T-helper 1 cell treated with Interleukin-12 subunit alpha and Interleukin-12 subunit beta and Interleukin-4 antibody, amounts not matched to agents 30 μg/mL and 1 μg/mL, for 36 hours (primary cell): ENCODE results near the gene PFKP.

ENCODE experiments used
- H3K27ac Mint-ChIP-seq: one replicate; pipeline ENCODE4 v1.8.0; 2021; ENCODE audit warnings: mild to moderate bottlenecking, mixed read lengths
- H3K27me3 Mint-ChIP-seq: one replicate; pipeline ENCODE4 v1.8.0; 2021; ENCODE audit warnings: low read depth, mixed read lengths
- H3K36me3 Mint-ChIP-seq: one replicate; pipeline ENCODE4 v1.8.0; 2021; ENCODE audit warnings: low read depth, mixed read lengths
- H3K4me1 Mint-ChIP-seq: one replicate; pipeline ENCODE4 v1.8.0; 2021; ENCODE audit warnings: low read depth, mixed read lengths
- H3K4me3 Mint-ChIP-seq: one replicate; pipeline ENCODE4 v1.8.0; 2021; ENCODE audit warnings: mild to moderate bottlenecking, moderate library complexity, mixed read lengths
- H3K9me3 Mint-ChIP-seq: one replicate; pipeline ENCODE4 v1.8.0; 2021; ENCODE audit warnings: mixed read lengths

Gene PFKP

GRCh38 chr10:3145366-3145765, 78.0 kb downstream of the PFKP start:
- H3K27me3 Mint-ChIP-seq: no peaks in the 10 kb centered on the region
- no peak overlapping the region for H3K27ac Mint-ChIP-seq
- no peaks in the 10 kb centered on the region for H3K9me3 Mint-ChIP-seq
- no peak overlapping the region for H3K4me3 Mint-ChIP-seq
- peaks cover 2% of the 10 kb centered on the region for H3K4me1 Mint-ChIP-seq
- peaks cover 50% of the 10 kb centered on the region for H3K36me3 Mint-ChIP-seq

DNA sequence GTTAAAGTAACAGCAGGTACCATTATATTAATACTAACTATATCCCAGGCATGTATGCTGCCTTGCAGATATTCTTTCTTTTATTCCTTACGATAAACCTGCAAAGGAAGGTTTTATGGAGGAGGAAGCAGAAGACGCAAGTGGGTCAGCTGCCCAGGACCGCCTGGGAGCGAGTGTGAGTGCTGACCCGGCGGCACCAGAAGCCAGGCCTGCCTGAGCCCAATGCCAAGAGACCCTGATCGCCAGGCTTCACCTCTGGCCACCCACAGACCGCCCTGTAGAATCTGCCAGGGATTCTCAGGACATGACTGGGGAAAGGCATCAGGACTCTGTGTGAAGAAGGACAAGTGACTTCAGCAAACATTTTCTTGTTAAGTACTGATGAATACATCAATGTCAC, 78.9 kb downstream of the PFKP start:
- Mint-ChIP-seq H3K36me3 (peaks cover 54% of the 10 kb centered on the region), H3K4me1 (peaks cover 2% of the 10 kb centered on the region), H3K27me3 (no peaks in the 10 kb centered on the region), H3K27ac (no peak overlapping the region), H3K4me3 (no peak overlapping the region), H3K9me3 (no peaks in the 10 kb centered on the region)

- H3K36me3 Mint-ChIP-seq: peaks cover 50% of the 10 kb centered on the region
- no peak overlapping the region for H3K4me3 Mint-ChIP-seq
- no peaks in the 10 kb centered on the region for H3K9me3 Mint-ChIP-seq
- peaks cover 1% of the 10 kb centered on the region for H3K4me1 Mint-ChIP-seq
- H3K27me3 Mint-ChIP-seq: no peaks in the 10 kb centered on the region
- no peak overlapping the region for H3K27ac Mint-ChIP-seq
These were observed 79.9 kb downstream of the PFKP start for GRCh38 chr10:3147117-3147820.

DNA sequence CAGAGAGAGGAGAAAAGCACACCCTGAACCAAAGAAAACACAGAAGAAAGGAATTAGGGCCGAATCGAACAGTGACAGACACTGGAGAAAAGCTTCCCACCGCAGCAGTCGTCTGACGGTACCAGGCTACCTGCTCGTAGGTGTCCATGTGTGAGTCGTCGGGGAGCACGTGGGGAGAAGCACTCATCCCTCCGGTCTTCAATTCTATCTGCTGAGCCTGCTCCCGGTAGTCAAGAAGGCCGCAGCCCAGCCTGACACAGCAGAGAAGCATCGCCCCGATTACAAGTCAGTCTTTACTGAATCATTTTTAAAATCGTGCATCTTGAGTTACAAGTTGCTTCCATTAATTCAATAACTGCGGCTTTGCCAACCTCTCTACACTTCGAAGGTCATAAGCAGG, 80.7 kb downstream of the PFKP start:
- no peaks in the 10 kb centered on the region for H3K27me3 Mint-ChIP-seq
- H3K27ac Mint-ChIP-seq: no peak overlapping the region
- peaks cover 8% of the 10 kb centered on the region for H3K4me1 Mint-ChIP-seq
- H3K36me3 Mint-ChIP-seq: peaks cover 54% of the 10 kb centered on the region
- H3K9me3 Mint-ChIP-seq: no peaks in the 10 kb centered on the region
- no peak overlapping the region for H3K4me3 Mint-ChIP-seq

DNA sequence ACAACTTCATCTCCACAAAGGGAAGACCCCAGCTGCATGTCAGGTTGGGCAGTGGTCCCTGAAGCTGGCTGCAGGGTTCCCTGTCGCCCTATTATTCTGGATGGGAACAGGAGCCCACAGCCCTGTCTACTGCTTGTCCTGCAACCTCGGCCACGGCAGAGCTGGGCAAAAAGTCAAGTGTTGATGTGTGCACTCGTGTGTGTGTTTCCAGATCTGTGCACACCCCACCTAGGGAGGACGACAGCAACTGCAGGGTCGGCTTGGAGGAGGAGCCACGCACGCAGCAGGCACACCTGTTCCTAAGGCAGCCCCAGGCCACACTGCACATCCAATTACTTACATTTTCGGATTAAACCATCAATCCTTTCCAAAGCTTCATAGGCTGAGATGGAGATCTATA, 81.6 kb downstream of the PFKP start:
- Mint-ChIP-seq H3K27me3 (no peaks in the 10 kb centered on the region), H3K36me3 (peaks cover 53% of the 10 kb centered on the region), H3K4me1 (peaks cover 8% of the 10 kb centered on the region), H3K9me3 (no peaks in the 10 kb centered on the region), H3K4me3 (no peak overlapping the region), H3K27ac (no peak overlapping the region)

- peaks cover 8% of the 10 kb centered on the region for H3K4me1 Mint-ChIP-seq
- no peak overlapping the region for H3K27ac Mint-ChIP-seq
- no peaks in the 10 kb centered on the region for H3K9me3 Mint-ChIP-seq
- H3K4me3 Mint-ChIP-seq: no peak overlapping the region
- no peaks in the 10 kb centered on the region for H3K27me3 Mint-ChIP-seq
- H3K36me3 Mint-ChIP-seq: peaks cover 55% of the 10 kb centered on the region
These were observed 82.6 kb downstream of the PFKP start for GRCh38 chr10:3149918-3150317.

GRCh38 chr10:3150366-3150765, 83.0 kb downstream of the PFKP start:
- H3K9me3 Mint-ChIP-seq: no peaks in the 10 kb centered on the region
- peaks cover 8% of the 10 kb centered on the region for H3K4me1 Mint-ChIP-seq
- H3K27me3 Mint-ChIP-seq: no peaks in the 10 kb centered on the region
- H3K36me3 Mint-ChIP-seq: peaks cover 55% of the 10 kb centered on the region
- no peak overlapping the region for H3K4me3 Mint-ChIP-seq
- H3K27ac Mint-ChIP-seq: no peak overlapping the region

- H3K27ac Mint-ChIP-seq: no peak overlapping the region
- no peaks in the 10 kb centered on the region for H3K9me3 Mint-ChIP-seq
- peaks cover 55% of the 10 kb centered on the region for H3K36me3 Mint-ChIP-seq
- H3K4me3 Mint-ChIP-seq: no peak overlapping the region
- H3K27me3 Mint-ChIP-seq: no peaks in the 10 kb centered on the region
- peaks cover 8% of the 10 kb centered on the region for H3K4me1 Mint-ChIP-seq
These were observed 83.6 kb downstream of the PFKP start for GRCh38 chr10:3150961-3151360.

DNA sequence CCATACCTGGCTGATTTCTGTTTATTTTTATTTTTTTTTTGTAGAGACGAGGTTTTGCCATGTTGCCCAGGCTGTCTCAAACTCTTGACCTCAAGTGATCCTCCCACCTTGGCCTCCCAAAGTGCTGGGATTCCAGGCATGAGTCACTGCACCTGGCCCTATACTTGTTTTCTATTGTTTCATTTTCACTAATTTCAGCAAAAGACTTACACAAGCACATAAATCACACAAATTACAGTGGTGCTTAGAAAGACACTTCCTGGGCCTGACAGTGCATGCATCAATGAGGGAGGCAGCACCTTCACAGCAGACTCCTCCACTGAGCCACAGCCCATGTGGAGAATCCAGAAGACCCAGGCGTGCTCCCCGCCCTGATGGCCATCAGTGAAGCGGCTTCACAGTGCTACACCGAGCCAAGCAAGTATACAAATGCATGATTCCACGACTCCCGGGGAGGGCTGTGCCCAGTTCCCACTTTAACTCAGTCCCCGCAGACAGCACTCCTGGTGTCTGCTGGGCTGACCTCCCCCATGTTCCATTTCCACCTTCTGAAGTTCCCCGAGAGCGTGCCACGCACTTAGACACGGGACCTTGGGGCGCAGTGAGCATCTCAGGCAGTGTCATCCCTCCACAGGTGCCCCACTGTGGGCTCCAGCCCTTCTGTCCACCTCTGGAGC, 84.7 kb downstream of the PFKP start:
- no peak overlapping the region for H3K27ac Mint-ChIP-seq
- H3K36me3 Mint-ChIP-seq: peaks cover 57% of the 10 kb centered on the region

DNA sequence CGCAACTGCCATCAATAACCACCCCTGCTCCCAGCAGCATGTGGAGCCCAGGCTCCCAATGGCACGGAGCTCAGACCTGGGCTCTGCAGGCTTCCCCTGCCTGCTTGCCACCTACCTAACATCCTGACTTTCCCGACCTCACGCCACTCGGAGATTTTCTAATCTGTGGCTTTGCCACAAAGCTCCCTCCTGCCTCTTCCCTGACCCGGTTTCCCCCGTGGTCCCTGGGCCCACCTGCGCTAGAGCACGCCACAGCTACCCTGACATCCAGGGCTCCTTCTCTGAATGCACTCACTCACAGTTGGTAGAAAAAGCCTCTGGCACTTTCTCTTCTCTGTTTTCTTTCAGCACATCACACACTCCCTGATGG, 85.2 kb downstream of the PFKP start:
- Mint-ChIP-seq H3K36me3 (peaks cover 57% of the 10 kb centered on the region), H3K4me1 (peaks cover 8% of the 10 kb centered on the region), H3K27me3 (no peaks in the 10 kb centered on the region), H3K27ac (peak overlapping the region; percentile 65), H3K9me3 (no peaks in the 10 kb centered on the region), H3K4me3 (no peak overlapping the region)

More for the DNA sequence above, 84.7 kb downstream of the PFKP start:
- no peak overlapping the region for H3K4me3 Mint-ChIP-seq
- no peaks in the 10 kb centered on the region for H3K27me3 Mint-ChIP-seq
- H3K4me1 Mint-ChIP-seq: peaks cover 8% of the 10 kb centered on the region
- H3K9me3 Mint-ChIP-seq: no peaks in the 10 kb centered on the region

DNA sequence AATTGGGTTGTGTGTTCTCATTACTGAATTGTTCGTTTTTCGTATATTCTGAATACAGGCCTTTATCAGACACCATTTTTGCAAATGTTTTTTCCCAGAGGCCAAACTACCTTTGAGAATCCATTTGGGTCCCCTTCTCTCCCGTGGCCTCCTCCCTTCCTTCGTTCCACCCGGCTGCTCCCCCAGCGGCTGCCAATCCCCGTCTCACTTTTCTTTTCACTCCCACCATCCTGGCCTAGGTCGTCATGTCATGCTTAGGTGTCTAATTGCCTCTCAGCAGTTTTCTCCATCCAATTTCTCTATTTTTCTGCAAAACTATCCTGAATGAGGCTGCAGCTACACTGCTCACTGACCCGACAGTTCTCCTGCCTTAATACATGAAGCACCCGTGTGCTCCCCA, 87.3 kb downstream of the PFKP start:
- Mint-ChIP-seq H3K9me3 (no peaks in the 10 kb centered on the region), H3K27ac (no peak overlapping the region), H3K4me3 (no peak overlapping the region), H3K4me1 (peaks cover 8% of the 10 kb centered on the region), H3K36me3 (peaks cover 63% of the 10 kb centered on the region), H3K27me3 (no peaks in the 10 kb centered on the region)

GRCh38 chr10:3159152-3159551, 91.8 kb downstream of the PFKP start:
- no peak overlapping the region for H3K4me3 Mint-ChIP-seq
- peaks cover 53% of the 10 kb centered on the region for H3K36me3 Mint-ChIP-seq
- H3K27ac Mint-ChIP-seq: no peak overlapping the region
- no peaks in the 10 kb centered on the region for H3K4me1 Mint-ChIP-seq
- H3K27me3 Mint-ChIP-seq: no peaks in the 10 kb centered on the region
- H3K9me3 Mint-ChIP-seq: no peaks in the 10 kb centered on the region

DNA sequence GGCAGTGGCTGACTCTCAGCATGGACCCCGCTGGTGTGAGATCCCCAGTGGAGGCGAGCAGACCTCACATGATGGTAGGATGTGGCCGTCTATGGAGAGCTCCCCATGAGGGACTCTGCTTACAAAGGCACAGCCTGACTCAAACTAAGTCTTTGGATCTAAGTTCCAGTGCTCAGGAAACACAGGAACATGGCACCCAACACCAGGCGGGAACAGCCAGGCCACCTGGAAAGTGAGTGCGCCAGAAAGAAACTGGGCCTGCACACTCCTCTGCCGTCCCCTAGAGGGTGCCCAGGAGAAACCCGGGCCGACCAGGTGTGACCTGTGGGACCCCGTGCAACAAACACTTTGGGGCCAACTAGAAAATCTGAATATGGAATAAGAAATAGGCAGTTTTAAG, 95.2 kb downstream of the PFKP start:
- H3K4me1 Mint-ChIP-seq: peaks cover 2% of the 10 kb centered on the region
- H3K4me3 Mint-ChIP-seq: no peak overlapping the region
- H3K27ac Mint-ChIP-seq: no peak overlapping the region
- H3K9me3 Mint-ChIP-seq: no peaks in the 10 kb centered on the region
- no peaks in the 10 kb centered on the region for H3K27me3 Mint-ChIP-seq
- peaks cover 52% of the 10 kb centered on the region for H3K36me3 Mint-ChIP-seq

DNA sequence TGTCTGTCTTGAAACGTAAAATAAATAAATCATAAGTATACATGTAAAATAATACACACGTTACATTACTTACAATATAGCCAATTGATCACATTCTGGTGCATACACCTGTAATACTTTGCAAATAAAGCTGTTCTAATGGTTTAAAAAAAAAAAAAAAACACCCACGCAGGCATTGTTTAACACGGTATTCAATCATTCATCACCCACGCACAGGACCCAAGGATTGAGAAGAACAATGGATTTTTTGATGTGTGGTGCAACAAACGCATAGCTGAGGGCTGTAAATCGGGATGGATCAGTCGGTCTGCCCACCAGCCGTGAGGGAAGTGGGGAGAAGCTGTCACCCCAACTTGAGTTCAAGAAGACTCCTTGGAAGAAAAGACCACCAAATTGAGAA, 96.5 kb downstream of the PFKP start:
- Mint-ChIP-seq H3K9me3 (no peaks in the 10 kb centered on the region), H3K36me3 (peaks cover 47% of the 10 kb centered on the region), H3K27ac (no peak overlapping the region), H3K4me1 (peaks cover 2% of the 10 kb centered on the region), H3K27me3 (no peaks in the 10 kb centered on the region), H3K4me3 (no peak overlapping the region)

DNA sequence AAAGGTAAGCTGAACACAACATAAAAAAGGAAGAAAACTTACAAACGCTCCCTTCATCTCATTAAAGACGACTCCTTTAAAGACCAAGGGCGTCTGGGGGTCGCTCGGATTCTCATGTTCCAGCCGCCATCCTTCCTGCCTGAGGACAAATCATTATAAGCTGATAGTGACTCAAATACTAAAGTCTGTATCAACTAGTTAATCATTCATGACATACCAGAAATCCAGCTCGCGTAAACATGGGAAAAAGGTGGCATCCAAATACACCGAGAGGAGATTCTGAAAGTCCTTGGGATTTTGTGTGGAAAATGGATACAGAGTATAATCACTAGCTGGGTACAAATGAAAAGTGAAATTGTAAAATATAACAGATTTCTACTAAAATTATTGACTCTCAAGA, 97.8 kb downstream of the PFKP start:
- H3K9me3 Mint-ChIP-seq: no peaks in the 10 kb centered on the region
- H3K27ac Mint-ChIP-seq: no peak overlapping the region
- peaks cover 43% of the 10 kb centered on the region for H3K36me3 Mint-ChIP-seq
- peaks cover 4% of the 10 kb centered on the region for H3K4me1 Mint-ChIP-seq
- H3K4me3 Mint-ChIP-seq: no peak overlapping the region
- H3K27me3 Mint-ChIP-seq: no peaks in the 10 kb centered on the region
